WTC11 (cell line): ENCODE measurements around the gene SGCD.

Source experiments
- CREB1 ChIP-seq: sonication (generic); formaldehyde crosslinking; IDR thresholded peaks from 2 replicates; pipeline ENCODE4 v1.8.0; 2023; ENCODE audit warnings: mild to moderate bottlenecking, missing genetic modification reagents
- MXD4 ChIP-seq: fragments of 250-450 bp; sonication (Bioruptor Pico); IDR thresholded peaks from 2 replicates; pipeline ENCODE4 v1.8.0; 2021; ENCODE audit warnings: mild to moderate bottlenecking, moderate library complexity, borderline replicate concordance
- NFYB ChIP-seq: sonication (generic); formaldehyde crosslinking; conservative IDR thresholded peaks from 2 replicates; pipeline ENCODE4 v1.8.0; 2022; ENCODE audit warnings: low read depth, missing genetic modification reagents
- NR3C1 ChIP-seq: sonication (generic); formaldehyde crosslinking; conservative IDR thresholded peaks from 2 replicates; pipeline ENCODE4 v1.8.1; 2023; ENCODE audit warnings: low read depth, mild to moderate bottlenecking, missing genetic modification reagents
- SP1 ChIP-seq: sonication (generic); formaldehyde crosslinking; conservative IDR thresholded peaks from 2 replicates; pipeline ENCODE4 v1.8.1; 2022; ENCODE audit warnings: missing genetic modification reagents
- ZBTB21 ChIP-seq: sonication (generic); formaldehyde crosslinking; IDR thresholded peaks from 2 replicates; pipeline ENCODE4 v1.8.1; 2023; ENCODE audit warnings: mild to moderate bottlenecking, missing genetic modification reagents, borderline replicate concordance
- ZNF121 ChIP-seq: sonication (generic); formaldehyde crosslinking; IDR thresholded peaks from 2 replicates; pipeline ENCODE4 v1.8.0; 2023; ENCODE audit warnings: missing genetic modification reagents
- TF ChIP-seq, protein P1 (sequence below): sonication (generic); formaldehyde crosslinking; conservative IDR thresholded peaks from 2 replicates; pipeline ENCODE4 v1.8.1; 2022; ENCODE audit warnings: mild to moderate bottlenecking, missing genetic modification reagents
- TF ChIP-seq, protein P2 (sequence below): sonication (generic); formaldehyde crosslinking; IDR thresholded peaks from 2 replicates; pipeline ENCODE4 v1.8.1; 2023; ENCODE audit warnings: mild to moderate bottlenecking, missing genetic modification reagents, moderate library complexity
- TF ChIP-seq, protein P3 (sequence below): fragments of 200-600 bp; IDR thresholded peaks from 2 replicates; pipeline ENCODE4 v1.8.0; 2022; ENCODE audit warnings: antibody characterized with exemption
- TF ChIP-seq, protein P4 (sequence below): sonication (generic); formaldehyde crosslinking; IDR thresholded peaks from 2 replicates; pipeline ENCODE4 v1.8.0; 2022; ENCODE audit warnings: mild to moderate bottlenecking, missing genetic modification reagents
- TF ChIP-seq, protein P5 (sequence below): sonication (generic); formaldehyde crosslinking; IDR thresholded peaks from 2 replicates; pipeline ENCODE4 v1.8.0; 2022; ENCODE audit warnings: missing genetic modification reagents
- TF ChIP-seq, protein P6 (sequence below): sonication (generic); formaldehyde crosslinking; IDR thresholded peaks from 2 replicates; pipeline ENCODE4 v1.8.0; 2022; ENCODE audit warnings: mild to moderate bottlenecking, missing genetic modification reagents

DNA sequence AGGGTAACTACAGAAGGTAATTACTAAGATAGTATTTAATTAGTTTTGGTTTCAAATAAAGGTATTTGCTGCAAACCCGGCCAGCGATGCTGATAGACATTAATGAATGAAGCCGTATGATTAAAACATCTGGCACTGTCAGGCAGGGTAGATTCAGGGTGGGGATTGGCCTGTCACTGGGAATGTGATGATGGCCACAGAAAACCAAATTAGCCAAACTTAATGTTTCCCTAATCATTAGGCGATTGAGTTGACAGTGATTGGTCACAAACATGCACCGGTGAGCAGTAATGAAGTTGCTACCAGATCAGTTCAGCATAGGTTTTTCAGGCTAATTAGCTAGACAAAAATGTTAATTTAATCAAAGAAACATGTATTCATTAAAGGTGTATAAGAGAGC lies 107.5 kb downstream of the SGCD start:
- TF ChIP-seq NR3C1 (CRISPR knock-in tag) (no peak), ZBTB21 (CRISPR knock-in tag) (no peak), CREB1 (CRISPR knock-in tag) (no peak), MXD4 (CRISPR knock-in tag) (no peak), NFYB (CRISPR knock-in tag) (no peak), SP1 (CRISPR knock-in tag) (no peak), ZNF121 (CRISPR knock-in tag) (no peak)
- TF ChIP-seq, protein P1, sequence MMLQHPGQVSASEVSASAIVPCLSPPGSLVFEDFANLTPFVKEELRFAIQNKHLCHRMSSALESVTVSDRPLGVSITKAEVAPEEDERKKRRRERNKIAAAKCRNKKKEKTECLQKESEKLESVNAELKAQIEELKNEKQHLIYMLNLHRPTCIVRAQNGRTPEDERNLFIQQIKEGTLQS (CRISPR knock-in tag) = no peak
- TF ChIP-seq, protein P2, sequence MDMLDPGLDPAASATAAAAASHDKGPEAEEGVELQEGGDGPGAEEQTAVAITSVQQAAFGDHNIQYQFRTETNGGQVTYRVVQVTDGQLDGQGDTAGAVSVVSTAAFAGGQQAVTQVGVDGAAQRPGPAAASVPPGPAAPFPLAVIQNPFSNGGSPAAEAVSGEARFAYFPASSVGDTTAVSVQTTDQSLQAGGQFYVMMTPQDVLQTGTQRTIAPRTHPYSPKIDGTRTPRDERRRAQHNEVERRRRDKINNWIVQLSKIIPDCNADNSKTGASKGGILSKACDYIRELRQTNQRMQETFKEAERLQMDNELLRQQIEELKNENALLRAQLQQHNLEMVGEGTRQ (CRISPR knock-in tag) = no peak
- TF ChIP-seq, protein P3, sequence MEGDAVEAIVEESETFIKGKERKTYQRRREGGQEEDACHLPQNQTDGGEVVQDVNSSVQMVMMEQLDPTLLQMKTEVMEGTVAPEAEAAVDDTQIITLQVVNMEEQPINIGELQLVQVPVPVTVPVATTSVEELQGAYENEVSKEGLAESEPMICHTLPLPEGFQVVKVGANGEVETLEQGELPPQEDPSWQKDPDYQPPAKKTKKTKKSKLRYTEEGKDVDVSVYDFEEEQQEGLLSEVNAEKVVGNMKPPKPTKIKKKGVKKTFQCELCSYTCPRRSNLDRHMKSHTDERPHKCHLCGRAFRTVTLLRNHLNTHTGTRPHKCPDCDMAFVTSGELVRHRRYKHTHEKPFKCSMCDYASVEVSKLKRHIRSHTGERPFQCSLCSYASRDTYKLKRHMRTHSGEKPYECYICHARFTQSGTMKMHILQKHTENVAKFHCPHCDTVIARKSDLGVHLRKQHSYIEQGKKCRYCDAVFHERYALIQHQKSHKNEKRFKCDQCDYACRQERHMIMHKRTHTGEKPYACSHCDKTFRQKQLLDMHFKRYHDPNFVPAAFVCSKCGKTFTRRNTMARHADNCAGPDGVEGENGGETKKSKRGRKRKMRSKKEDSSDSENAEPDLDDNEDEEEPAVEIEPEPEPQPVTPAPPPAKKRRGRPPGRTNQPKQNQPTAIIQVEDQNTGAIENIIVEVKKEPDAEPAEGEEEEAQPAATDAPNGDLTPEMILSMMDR = no peak
- TF ChIP-seq, protein P4, sequence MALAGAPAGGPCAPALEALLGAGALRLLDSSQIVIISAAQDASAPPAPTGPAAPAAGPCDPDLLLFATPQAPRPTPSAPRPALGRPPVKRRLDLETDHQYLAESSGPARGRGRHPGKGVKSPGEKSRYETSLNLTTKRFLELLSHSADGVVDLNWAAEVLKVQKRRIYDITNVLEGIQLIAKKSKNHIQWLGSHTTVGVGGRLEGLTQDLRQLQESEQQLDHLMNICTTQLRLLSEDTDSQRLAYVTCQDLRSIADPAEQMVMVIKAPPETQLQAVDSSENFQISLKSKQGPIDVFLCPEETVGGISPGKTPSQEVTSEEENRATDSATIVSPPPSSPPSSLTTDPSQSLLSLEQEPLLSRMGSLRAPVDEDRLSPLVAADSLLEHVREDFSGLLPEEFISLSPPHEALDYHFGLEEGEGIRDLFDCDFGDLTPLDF = no peak
- TF ChIP-seq, protein P5, sequence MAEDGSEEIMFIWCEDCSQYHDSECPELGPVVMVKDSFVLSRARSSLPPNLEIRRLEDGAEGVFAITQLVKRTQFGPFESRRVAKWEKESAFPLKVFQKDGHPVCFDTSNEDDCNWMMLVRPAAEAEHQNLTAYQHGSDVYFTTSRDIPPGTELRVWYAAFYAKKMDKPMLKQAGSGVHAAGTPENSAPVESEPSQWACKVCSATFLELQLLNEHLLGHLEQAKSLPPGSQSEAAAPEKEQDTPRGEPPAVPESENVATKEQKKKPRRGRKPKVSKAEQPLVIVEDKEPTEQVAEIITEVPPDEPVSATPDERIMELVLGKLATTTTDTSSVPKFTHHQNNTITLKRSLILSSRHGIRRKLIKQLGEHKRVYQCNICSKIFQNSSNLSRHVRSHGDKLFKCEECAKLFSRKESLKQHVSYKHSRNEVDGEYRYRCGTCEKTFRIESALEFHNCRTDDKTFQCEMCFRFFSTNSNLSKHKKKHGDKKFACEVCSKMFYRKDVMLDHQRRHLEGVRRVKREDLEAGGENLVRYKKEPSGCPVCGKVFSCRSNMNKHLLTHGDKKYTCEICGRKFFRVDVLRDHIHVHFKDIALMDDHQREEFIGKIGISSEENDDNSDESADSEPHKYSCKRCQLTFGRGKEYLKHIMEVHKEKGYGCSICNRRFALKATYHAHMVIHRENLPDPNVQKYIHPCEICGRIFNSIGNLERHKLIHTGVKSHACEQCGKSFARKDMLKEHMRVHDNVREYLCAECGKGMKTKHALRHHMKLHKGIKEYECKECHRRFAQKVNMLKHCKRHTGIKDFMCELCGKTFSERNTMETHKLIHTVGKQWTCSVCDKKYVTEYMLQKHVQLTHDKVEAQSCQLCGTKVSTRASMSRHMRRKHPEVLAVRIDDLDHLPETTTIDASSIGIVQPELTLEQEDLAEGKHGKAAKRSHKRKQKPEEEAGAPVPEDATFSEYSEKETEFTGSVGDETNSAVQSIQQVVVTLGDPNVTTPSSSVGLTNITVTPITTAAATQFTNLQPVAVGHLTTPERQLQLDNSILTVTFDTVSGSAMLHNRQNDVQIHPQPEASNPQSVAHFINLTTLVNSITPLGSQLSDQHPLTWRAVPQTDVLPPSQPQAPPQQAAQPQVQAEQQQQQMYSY (CRISPR knock-in tag) = no peak
- TF ChIP-seq, protein P6, sequence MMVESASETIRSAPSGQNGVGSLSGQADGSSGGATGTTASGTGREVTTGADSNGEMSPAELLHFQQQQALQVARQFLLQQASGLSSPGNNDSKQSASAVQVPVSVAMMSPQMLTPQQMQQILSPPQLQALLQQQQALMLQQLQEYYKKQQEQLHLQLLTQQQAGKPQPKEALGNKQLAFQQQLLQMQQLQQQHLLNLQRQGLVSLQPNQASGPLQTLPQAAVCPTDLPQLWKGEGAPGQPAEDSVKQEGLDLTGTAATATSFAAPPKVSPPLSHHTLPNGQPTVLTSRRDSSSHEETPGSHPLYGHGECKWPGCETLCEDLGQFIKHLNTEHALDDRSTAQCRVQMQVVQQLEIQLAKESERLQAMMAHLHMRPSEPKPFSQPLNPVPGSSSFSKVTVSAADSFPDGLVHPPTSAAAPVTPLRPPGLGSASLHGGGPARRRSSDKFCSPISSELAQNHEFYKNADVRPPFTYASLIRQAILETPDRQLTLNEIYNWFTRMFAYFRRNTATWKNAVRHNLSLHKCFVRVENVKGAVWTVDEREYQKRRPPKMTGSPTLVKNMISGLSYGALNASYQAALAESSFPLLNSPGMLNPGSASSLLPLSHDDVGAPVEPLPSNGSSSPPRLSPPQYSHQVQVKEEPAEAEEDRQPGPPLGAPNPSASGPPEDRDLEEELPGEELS (CRISPR knock-in tag) = no peak
